WTC11 (cell line): ENCODE measurements around the gene CTNNA2. TPM values are rescaled to one million over a fixed set of nuclear protein-coding genes. Genes with fewer than 3 reads are reported as not detected.

ENCODE experiments used
- ATAC-seq: fragments of 200-7000 bp; cut with Tn5 transposase; 2 replicates; pipeline ENCODE4 v1.10.0; 2021; ENCODE audit warnings: mild to moderate bottlenecking, moderate library complexity
- CTCF ChIA-PET: fragments of 300-600 bp; sonication (Branson Sonifier 250); formaldehyde crosslinking; loops from one replicate; lab custom pipeline; 2021; ENCODE audit warnings: antibody characterized with exemption; lab: Charles Lee
- POLR2A ChIA-PET: fragments of 350-600 bp; sonication (Branson Sonifier 250); formaldehyde crosslinking; loops from one replicate; lab custom pipeline; 2021; ENCODE audit warnings: antibody characterized with exemption; lab: Charles Lee
- DNase-seq: peaks from one replicate; pipeline ENCODE4 v3.0.0; 2021; ENCODE audit warnings: low spot score
- H3K27ac Mint-ChIP-seq: 2 replicates; pipeline ENCODE4 v1.8.0; 2021; ENCODE audit warnings: mixed read lengths
- H3K27me3 Mint-ChIP-seq: 2 replicates; pipeline ENCODE4 v1.8.0; 2021; ENCODE audit warnings: low read depth, mild to moderate bottlenecking, moderate library complexity, mixed read lengths
- H3K36me3 Mint-ChIP-seq: 2 replicates; pipeline ENCODE4 v1.8.0; 2021; ENCODE audit warnings: mixed read lengths
- H3K4me1 Mint-ChIP-seq: 2 replicates; pipeline ENCODE4 v1.8.0; 2022; ENCODE audit warnings: mixed read lengths
- H3K4me3 Mint-ChIP-seq: 2 replicates; pipeline ENCODE4 v1.8.0; 2021; ENCODE audit warnings: mild to moderate bottlenecking, moderate library complexity, mixed read lengths
- H3K9me3 Mint-ChIP-seq: 2 replicates; pipeline ENCODE4 v1.8.0; 2021; ENCODE audit warnings: mixed read lengths
- GRHL2 ChIP-seq: fragments of 250-450 bp; sonication (Bioruptor Pico); IDR thresholded peaks from 2 replicates; pipeline ENCODE4 v1.8.0; 2022; ENCODE audit warnings: mild to moderate bottlenecking, moderate library complexity; ENCODE audit not compliant: insufficient replicate concordance, severe bottlenecking
- JAZF1 ChIP-seq: fragments of 250-450 bp; sonication (Bioruptor Pico); IDR thresholded peaks from 2 replicates; pipeline ENCODE4 v1.9.0; 2021; ENCODE audit warnings: moderate library complexity, mild to moderate bottlenecking, inconsistent platforms
- NR1H2 ChIP-seq: sonication (generic); formaldehyde crosslinking; IDR thresholded peaks from 2 replicates; pipeline ENCODE4 v1.9.0; 2021; ENCODE audit warnings: mild to moderate bottlenecking, moderate library complexity, missing genetic modification reagents
- OVOL2 ChIP-seq: fragments of 250-450 bp; sonication (Bioruptor Pico); IDR thresholded peaks from 2 replicates; pipeline ENCODE4 v1.9.0; 2021; ENCODE audit warnings: mild to moderate bottlenecking, borderline replicate concordance
- TCF7 ChIP-seq: sonication (generic); formaldehyde crosslinking; IDR thresholded peaks from 2 replicates; pipeline ENCODE4 v1.8.0; 2022; ENCODE audit warnings: mild to moderate bottlenecking, low read depth, missing genetic modification reagents, moderate library complexity
- ZNF317 ChIP-seq: sonication (generic); formaldehyde crosslinking; IDR thresholded peaks from 2 replicates; pipeline ENCODE4 v1.8.1; 2023; ENCODE audit warnings: low read depth, mild to moderate bottlenecking, moderate library complexity, missing genetic modification reagents, borderline replicate concordance
- ZNF671 ChIP-seq: fragments of 250-450 bp; sonication (Bioruptor Pico); IDR thresholded peaks from 2 replicates; pipeline ENCODE4 v1.8.0; 2021; ENCODE audit warnings: mild to moderate bottlenecking
- total RNA-seq: library from RNA; stranded (reverse); gene quantifications from 3 replicates; pipeline ENCODE4 v1.2.3, GENCODE V29; 2021
- TF ChIP-seq, protein P1 (sequence below): fragments of 250-450 bp; sonication (Bioruptor Pico); IDR thresholded peaks from 2 replicates; pipeline ENCODE4 v1.8.0; 2021; ENCODE audit warnings: mild to moderate bottlenecking
- TF ChIP-seq, protein P2 (sequence below): sonication (generic); formaldehyde crosslinking; IDR thresholded peaks from 2 replicates; pipeline ENCODE4 v1.8.0; 2023; ENCODE audit warnings: missing genetic modification reagents
- TF ChIP-seq, protein P3 (sequence below): fragments of 250-450 bp; sonication (Bioruptor Pico); conservative IDR thresholded peaks from 2 replicates; pipeline ENCODE4 v1.9.0; 2021; ENCODE audit warnings: mild to moderate bottlenecking
- TF ChIP-seq, protein P4 (sequence below): sonication (generic); formaldehyde crosslinking; IDR thresholded peaks from 2 replicates; pipeline ENCODE4 v1.8.0; 2022; ENCODE audit warnings: mild to moderate bottlenecking, missing genetic modification reagents
- TF ChIP-seq, protein P5 (sequence below): sonication (generic); formaldehyde crosslinking; conservative IDR thresholded peaks from 2 replicates; pipeline ENCODE4 v1.8.1; 2023; ENCODE audit warnings: mild to moderate bottlenecking, low read depth, missing genetic modification reagents, moderate library complexity
- TF ChIP-seq, protein P6 (sequence below): fragments of 250-450 bp; sonication (Bioruptor Pico); IDR thresholded peaks from 2 replicates; pipeline ENCODE4 v1.9.0; 2021; ENCODE audit warnings: mild to moderate bottlenecking, borderline replicate concordance

CTNNA2 gene
- total RNA-seq, 1 experiment from 2014 or later, result 3.8 TPM

DNA sequence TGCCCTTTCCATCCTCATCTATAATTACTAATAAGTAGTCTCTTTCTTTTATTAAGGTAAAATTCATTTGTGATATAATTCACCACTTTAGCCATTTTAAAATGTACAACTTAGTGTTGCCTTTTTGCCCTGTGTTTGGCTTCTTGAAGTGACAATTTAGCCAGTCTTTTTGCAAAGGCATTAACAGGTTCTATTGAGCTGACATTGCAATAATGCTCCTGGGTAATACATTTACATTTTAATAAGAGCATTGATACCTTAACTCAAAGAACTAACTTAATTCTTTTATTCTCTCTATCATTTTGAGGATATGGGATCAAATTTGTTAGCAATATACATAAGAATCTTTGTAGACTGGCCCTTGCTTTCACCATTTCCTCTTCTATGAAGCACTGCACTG, 549.4 kb downstream of the CTNNA2 start:
- POLR2A ChIA-PET, result no interaction called here
- ATAC-seq (no peak), DNase-seq (no peak)
- H3K36me3 Mint-ChIP-seq, result no peaks in the 10 kb centered on the region
- H3K9me3 Mint-ChIP-seq, result no peaks in the 10 kb centered on the region
- H3K4me3 Mint-ChIP-seq, result no peak overlapping the region
- peaks cover 44% of the 10 kb centered on the region for H3K4me1 Mint-ChIP-seq
- TF ChIP-seq, protein P1, sequence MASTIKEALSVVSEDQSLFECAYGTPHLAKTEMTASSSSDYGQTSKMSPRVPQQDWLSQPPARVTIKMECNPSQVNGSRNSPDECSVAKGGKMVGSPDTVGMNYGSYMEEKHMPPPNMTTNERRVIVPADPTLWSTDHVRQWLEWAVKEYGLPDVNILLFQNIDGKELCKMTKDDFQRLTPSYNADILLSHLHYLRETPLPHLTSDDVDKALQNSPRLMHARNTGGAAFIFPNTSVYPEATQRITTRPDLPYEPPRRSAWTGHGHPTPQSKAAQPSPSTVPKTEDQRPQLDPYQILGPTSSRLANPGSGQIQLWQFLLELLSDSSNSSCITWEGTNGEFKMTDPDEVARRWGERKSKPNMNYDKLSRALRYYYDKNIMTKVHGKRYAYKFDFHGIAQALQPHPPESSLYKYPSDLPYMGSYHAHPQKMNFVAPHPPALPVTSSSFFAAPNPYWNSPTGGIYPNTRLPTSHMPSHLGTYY (CRISPR knock-in tag), result no peak
- TF ChIP-seq, protein P2, sequence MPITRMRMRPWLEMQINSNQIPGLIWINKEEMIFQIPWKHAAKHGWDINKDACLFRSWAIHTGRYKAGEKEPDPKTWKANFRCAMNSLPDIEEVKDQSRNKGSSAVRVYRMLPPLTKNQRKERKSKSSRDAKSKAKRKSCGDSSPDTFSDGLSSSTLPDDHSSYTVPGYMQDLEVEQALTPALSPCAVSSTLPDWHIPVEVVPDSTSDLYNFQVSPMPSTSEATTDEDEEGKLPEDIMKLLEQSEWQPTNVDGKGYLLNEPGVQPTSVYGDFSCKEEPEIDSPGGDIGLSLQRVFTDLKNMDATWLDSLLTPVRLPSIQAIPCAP (CRISPR knock-in tag), result no peak
- TF ChIP-seq ZNF317 (CRISPR knock-in tag) (no peak), GRHL2 (no peak), JAZF1 (CRISPR knock-in tag) (no peak), TCF7 (CRISPR knock-in tag) (no peak), NR1H2 (CRISPR knock-in tag) (no peak), ZNF671 (CRISPR knock-in tag) (no peak), OVOL2 (CRISPR knock-in tag) (no peak)
- TF ChIP-seq, protein P3, sequence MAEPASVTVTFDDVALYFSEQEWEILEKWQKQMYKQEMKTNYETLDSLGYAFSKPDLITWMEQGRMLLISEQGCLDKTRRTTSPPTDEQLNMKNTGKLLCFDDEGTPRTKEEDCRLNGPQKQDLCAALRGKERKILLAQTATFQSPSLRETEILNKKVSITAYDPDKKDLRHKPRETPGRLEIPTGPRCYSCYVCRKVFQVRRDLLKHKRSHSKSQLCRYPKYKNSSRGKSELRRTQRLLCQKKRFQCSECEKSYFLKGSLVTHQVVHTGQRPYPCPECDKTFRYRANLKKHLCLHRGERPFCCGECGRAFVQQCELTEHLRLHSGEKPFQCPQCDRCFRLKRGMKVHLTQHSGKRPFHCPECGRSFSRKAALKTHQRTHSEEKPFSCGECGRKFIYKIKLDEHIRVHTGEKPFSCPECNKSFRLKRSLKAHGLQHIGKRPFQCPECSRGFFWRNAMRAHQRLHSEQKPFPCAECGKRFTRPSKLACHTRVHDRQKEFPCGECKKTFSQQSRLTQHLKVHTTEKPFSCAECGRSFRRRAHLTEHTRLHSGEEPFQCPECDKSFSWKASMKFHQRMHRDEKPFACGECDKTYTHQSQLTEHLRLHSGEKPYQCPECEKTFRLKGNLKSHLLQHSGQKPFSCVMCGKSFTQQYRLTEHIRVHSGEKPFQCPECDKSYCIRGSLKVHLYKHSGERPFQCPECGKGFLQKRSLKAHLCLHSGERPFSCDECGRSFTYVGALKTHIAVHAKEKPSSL (CRISPR knock-in tag), result no peak
- TF ChIP-seq, protein P4, sequence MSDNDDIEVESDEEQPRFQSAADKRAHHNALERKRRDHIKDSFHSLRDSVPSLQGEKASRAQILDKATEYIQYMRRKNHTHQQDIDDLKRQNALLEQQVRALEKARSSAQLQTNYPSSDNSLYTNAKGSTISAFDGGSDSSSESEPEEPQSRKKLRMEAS (CRISPR knock-in tag), result no peak
- TF ChIP-seq, protein P5, sequence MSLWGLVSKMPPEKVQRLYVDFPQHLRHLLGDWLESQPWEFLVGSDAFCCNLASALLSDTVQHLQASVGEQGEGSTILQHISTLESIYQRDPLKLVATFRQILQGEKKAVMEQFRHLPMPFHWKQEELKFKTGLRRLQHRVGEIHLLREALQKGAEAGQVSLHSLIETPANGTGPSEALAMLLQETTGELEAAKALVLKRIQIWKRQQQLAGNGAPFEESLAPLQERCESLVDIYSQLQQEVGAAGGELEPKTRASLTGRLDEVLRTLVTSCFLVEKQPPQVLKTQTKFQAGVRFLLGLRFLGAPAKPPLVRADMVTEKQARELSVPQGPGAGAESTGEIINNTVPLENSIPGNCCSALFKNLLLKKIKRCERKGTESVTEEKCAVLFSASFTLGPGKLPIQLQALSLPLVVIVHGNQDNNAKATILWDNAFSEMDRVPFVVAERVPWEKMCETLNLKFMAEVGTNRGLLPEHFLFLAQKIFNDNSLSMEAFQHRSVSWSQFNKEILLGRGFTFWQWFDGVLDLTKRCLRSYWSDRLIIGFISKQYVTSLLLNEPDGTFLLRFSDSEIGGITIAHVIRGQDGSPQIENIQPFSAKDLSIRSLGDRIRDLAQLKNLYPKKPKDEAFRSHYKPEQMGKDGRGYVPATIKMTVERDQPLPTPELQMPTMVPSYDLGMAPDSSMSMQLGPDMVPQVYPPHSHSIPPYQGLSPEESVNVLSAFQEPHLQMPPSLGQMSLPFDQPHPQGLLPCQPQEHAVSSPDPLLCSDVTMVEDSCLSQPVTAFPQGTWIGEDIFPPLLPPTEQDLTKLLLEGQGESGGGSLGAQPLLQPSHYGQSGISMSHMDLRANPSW (CRISPR knock-in tag), result no peak
- TF ChIP-seq, protein P6, sequence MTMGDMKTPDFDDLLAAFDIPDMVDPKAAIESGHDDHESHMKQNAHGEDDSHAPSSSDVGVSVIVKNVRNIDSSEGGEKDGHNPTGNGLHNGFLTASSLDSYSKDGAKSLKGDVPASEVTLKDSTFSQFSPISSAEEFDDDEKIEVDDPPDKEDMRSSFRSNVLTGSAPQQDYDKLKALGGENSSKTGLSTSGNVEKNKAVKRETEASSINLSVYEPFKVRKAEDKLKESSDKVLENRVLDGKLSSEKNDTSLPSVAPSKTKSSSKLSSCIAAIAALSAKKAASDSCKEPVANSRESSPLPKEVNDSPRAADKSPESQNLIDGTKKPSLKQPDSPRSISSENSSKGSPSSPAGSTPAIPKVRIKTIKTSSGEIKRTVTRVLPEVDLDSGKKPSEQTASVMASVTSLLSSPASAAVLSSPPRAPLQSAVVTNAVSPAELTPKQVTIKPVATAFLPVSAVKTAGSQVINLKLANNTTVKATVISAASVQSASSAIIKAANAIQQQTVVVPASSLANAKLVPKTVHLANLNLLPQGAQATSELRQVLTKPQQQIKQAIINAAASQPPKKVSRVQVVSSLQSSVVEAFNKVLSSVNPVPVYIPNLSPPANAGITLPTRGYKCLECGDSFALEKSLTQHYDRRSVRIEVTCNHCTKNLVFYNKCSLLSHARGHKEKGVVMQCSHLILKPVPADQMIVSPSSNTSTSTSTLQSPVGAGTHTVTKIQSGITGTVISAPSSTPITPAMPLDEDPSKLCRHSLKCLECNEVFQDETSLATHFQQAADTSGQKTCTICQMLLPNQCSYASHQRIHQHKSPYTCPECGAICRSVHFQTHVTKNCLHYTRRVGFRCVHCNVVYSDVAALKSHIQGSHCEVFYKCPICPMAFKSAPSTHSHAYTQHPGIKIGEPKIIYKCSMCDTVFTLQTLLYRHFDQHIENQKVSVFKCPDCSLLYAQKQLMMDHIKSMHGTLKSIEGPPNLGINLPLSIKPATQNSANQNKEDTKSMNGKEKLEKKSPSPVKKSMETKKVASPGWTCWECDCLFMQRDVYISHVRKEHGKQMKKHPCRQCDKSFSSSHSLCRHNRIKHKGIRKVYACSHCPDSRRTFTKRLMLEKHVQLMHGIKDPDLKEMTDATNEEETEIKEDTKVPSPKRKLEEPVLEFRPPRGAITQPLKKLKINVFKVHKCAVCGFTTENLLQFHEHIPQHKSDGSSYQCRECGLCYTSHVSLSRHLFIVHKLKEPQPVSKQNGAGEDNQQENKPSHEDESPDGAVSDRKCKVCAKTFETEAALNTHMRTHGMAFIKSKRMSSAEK, result no peak
- no peak overlapping the region for H3K27ac Mint-ChIP-seq
- CTCF ChIA-PET, result interaction anchor here (0.6 to 0.7 kb wide), 2 partner anchors 194 to 871 kb away, joined by 3 read pairs; no protein-coding TSS in a partner anchor
- peaks cover 3% of the 10 kb centered on the region for H3K27me3 Mint-ChIP-seq
